GM23338 (cell line): ENCODE results near the gene RPS3A. TPM values are rescaled to one million over a fixed set of nuclear protein-coding genes. Genes with fewer than 3 reads are reported as not detected.
"Not testable (repeated sequence)": the region's sequence is repeated elsewhere in the genome, so short reads cannot be mapped to it uniquely, and the experiment has no call there.

Experiments used
- ATAC-seq: fragments of 200-7000 bp; cut with Tn5 transposase; 3 replicates; pipeline ENCODE4 v1.9.1; 2020
- DNase-seq: peaks from one replicate; pipeline ENCODE4 v3.0.0-alpha.2; 2015; ENCODE audit warnings: low spot score
- H2AFZ ChIP-seq: fragments of 200-600 bp; sonication (generic); 2 replicates; pipeline ENCODE4 v1.8.0; 2016; ENCODE audit warnings: antibody characterized with exemption, mild to moderate bottlenecking, moderate library complexity
- H3F3A ChIP-seq: fragments of 200-600 bp; sonication (generic); replicated peaks from 2 replicates; pipeline ENCODE4 v1.8.0; 2017; ENCODE audit warnings: antibody characterized with exemption, mixed run types, low read depth
- H3K27ac ChIP-seq: fragments of 200-600 bp; sonication (generic); 2 replicates; pipeline ENCODE4 v1.6.1; 2016; ENCODE audit warnings: low read depth
- H3K27me3 ChIP-seq: fragments of 200-600 bp; sonication (generic); 2 replicates; pipeline ENCODE4 v1.8.0; 2016; ENCODE audit warnings: mild to moderate bottlenecking, mixed run types, moderate library complexity; ENCODE audit not compliant: insufficient read depth
- H3K36me3 ChIP-seq: fragments of 200-600 bp; sonication (generic); 2 replicates; pipeline ENCODE4 v1.8.0; 2016; ENCODE audit warnings: mild to moderate bottlenecking; ENCODE audit not compliant: insufficient read depth
- H3K4me1 ChIP-seq: fragments of 200-600 bp; sonication (generic); 2 replicates; pipeline ENCODE4 v1.8.0; 2016; ENCODE audit warnings: mild to moderate bottlenecking, moderate library complexity; ENCODE audit not compliant: insufficient read depth
- H3K4me2 ChIP-seq: fragments of 200-600 bp; sonication (generic); 2 replicates; pipeline ENCODE4 v1.7.1; 2017; ENCODE audit warnings: mixed run types
- H3K4me3 ChIP-seq: fragments of 200-600 bp; sonication (generic); 2 replicates; pipeline ENCODE4 v1.6.1; 2016; ENCODE audit warnings: mixed run types
- H3K79me2 ChIP-seq: fragments of 200-600 bp; sonication (generic); replicated peaks from 2 replicates; pipeline ENCODE4 v1.8.0; 2017; ENCODE audit warnings: mild to moderate bottlenecking; ENCODE audit not compliant: insufficient read depth
- H3K9me2 ChIP-seq: fragments of 200-600 bp; sonication (generic); 2 replicates; pipeline ENCODE4 v1.8.0; 2017; ENCODE audit not compliant: insufficient read depth
- H4K20me1 ChIP-seq: fragments of 200-600 bp; sonication (generic); replicated peaks from 2 replicates; pipeline ENCODE4 v1.8.0; 2017; ENCODE audit warnings: mild to moderate bottlenecking; ENCODE audit not compliant: insufficient read depth
- H3K27ac Mint-ChIP-seq: 2 replicates; pipeline ENCODE4 v1.8.0; 2020; ENCODE audit warnings: inconsistent platforms, mild to moderate bottlenecking, moderate library complexity, mixed read lengths
- H3K27me3 Mint-ChIP-seq: 3 replicates; pipeline ENCODE4 v1.8.0; 2022; ENCODE audit warnings: low read depth, mild to moderate bottlenecking, moderate library complexity, mixed read lengths, inconsistent platforms; ENCODE audit not compliant: insufficient read depth, poor library complexity
- H3K36me3 Mint-ChIP-seq: 3 replicates; pipeline ENCODE4 v1.8.0; 2021; ENCODE audit warnings: low read depth, mild to moderate bottlenecking, inconsistent platforms, moderate library complexity, mixed read lengths
- H3K4me1 Mint-ChIP-seq: 3 replicates; pipeline ENCODE4 v1.8.0; 2020; ENCODE audit warnings: mild to moderate bottlenecking, inconsistent platforms, mixed read lengths
- H3K4me3 Mint-ChIP-seq: 3 replicates; pipeline ENCODE4 v1.8.0; 2021; ENCODE audit warnings: moderate library complexity, mild to moderate bottlenecking, inconsistent platforms, mixed read lengths
- H3K9me3 Mint-ChIP-seq: 3 replicates; pipeline ENCODE4 v1.8.0; 2020; ENCODE audit warnings: moderate library complexity, mild to moderate bottlenecking, inconsistent platforms, mixed read lengths
- CREB1 ChIP-seq: fragments of 250-450 bp; sonication (Bioruptor Pico); IDR thresholded peaks from 2 replicates; pipeline ENCODE4 v1.5.0; 2020; ENCODE audit warnings: low read depth, mild to moderate bottlenecking, moderate library complexity
- EZH2 ChIP-seq: fragments of 200-600 bp; sonication (generic); IDR thresholded peaks from one replicate; pipeline ENCODE4 v1.8.0; 2017; ENCODE audit warnings: antibody characterized with exemption, mild to moderate bottlenecking, low read depth; ENCODE audit not compliant: unreplicated experiment
- EZH2phosphoT487 ChIP-seq: fragments of 200-600 bp; sonication (generic); IDR thresholded peaks from one replicate; pipeline ENCODE4 v1.8.1; 2018; ENCODE audit warnings: antibody characterized with exemption; ENCODE audit not compliant: unreplicated experiment
- JUNB ChIP-seq: IDR thresholded peaks from one replicate; pipeline ENCODE4 v1.6.1; 2016; ENCODE audit warnings: antibody characterized with exemption; ENCODE audit not compliant: unreplicated experiment
- NANOG ChIP-seq: IDR thresholded peaks from 2 replicates; pipeline ENCODE4 v1.6.1; 2016; ENCODE audit warnings: antibody characterized with exemption, borderline replicate concordance
- POLR2AphosphoS5 ChIP-seq: IDR thresholded peaks from 2 replicates; pipeline ENCODE4 v1.6.1; 2016; ENCODE audit warnings: antibody characterized with exemption, low read depth
- STAT1 ChIP-seq: IDR thresholded peaks from one replicate; pipeline ENCODE4 v1.6.1; 2016; ENCODE audit warnings: antibody characterized with exemption; ENCODE audit not compliant: unreplicated experiment
- ZNF114 ChIP-seq: fragments of 250-450 bp; sonication (Bioruptor Pico); IDR thresholded peaks from 2 replicates; pipeline ENCODE4 v1.5.0; 2020; ENCODE audit warnings: mild to moderate bottlenecking, moderate library complexity
- ZNF331 ChIP-seq: fragments of 250-450 bp; sonication (Bioruptor Pico); IDR thresholded peaks from 2 replicates; pipeline ENCODE4 v1.5.0; 2020; ENCODE audit warnings: low read depth, mild to moderate bottlenecking, moderate library complexity
- polyA plus RNA-seq: library from polyadenylated mRNA; unstranded; fragments of >200 nt; fragmentation: Nextera tagmentation; extraction: Ambion mirVana; gene quantifications from 2 replicates; pipeline ENCODE4 v1.2.1, GENCODE V29; 2016
- total RNA-seq: library from RNA; depleted of rRNA; stranded (reverse); fragments of >200 nt; shearing (Covaris generic); gene quantifications from 2 replicates; pipeline ENCODE4 v1.2.3, GENCODE V29; 2014
- TF ChIP-seq, protein P1 (sequence below): IDR thresholded peaks from 2 replicates; pipeline ENCODE4 v1.6.1; 2016; ENCODE audit warnings: antibody characterized with exemption

The RPS3A gene
- total and polyA plus RNA-seq, 2 experiments from 2014 or later = 2,486 to 3,506 TPM

DNA sequence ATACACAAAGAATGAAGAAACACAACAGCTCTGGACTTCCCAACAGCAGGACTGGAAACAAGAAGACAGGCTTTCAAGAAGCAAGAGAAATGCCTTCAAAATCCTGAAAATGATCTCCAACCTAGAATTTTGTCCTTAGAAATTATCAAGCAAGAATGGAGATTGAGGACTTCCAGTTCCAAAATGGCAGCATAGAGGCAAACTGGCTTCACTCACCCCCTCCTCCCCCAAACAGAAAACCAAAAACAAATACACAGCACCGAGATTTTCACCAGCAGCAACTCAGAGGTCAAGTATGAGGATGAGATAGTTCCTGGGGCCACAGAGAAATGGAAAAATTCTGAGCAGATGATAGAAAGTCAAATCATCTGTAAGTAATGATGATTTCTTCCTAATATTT, 43.9 kb upstream of the RPS3A start:
- Mint-ChIP-seq H3K27ac (no peak overlapping the region), H3K4me3 (no peak overlapping the region), H3K9me3 (no peaks in the 10 kb centered on the region), H3K4me1 (no peaks in the 10 kb centered on the region; the same call in 2 of the 3 replicates), H3K27me3 (no peaks in the 10 kb centered on the region), H3K36me3 (no peaks in the 10 kb centered on the region)
- Histone ChIP-seq H3K9me2 (0 out of 2 replicates have a peak, but pooled peaks cover 2% of the 10 kb centered on the region), H3K27me3 (no peaks in the 10 kb centered on the region), H3K4me1 (no peaks in the 10 kb centered on the region), H3K27ac (no peak overlapping the region), H3K4me3 (no peak overlapping the region), H3K4me2 (no peak overlapping the region), H3K79me2 (no peaks in the 10 kb centered on the region), H3K36me3 (no peaks in the 10 kb centered on the region), H4K20me1 (no peaks in the 10 kb centered on the region), H3F3A (0 out of 2 replicates have a peak, but pooled peaks cover 2% of the 10 kb centered on the region), H2AFZ (peak overlapping the region; percentile 33; the same call in 1 of the 2 replicates)
- DNase-seq (no peak), ATAC-seq (no peak)
- TF ChIP-seq JUNB (no peak), ZNF331 (no peak), STAT1 (no peak), ZNF114 (CRISPR knock-in tag) (no peak), NANOG (no peak), EZH2 (no peak), EZH2phosphoT487 (no peak)
- TF ChIP-seq, protein P1, sequence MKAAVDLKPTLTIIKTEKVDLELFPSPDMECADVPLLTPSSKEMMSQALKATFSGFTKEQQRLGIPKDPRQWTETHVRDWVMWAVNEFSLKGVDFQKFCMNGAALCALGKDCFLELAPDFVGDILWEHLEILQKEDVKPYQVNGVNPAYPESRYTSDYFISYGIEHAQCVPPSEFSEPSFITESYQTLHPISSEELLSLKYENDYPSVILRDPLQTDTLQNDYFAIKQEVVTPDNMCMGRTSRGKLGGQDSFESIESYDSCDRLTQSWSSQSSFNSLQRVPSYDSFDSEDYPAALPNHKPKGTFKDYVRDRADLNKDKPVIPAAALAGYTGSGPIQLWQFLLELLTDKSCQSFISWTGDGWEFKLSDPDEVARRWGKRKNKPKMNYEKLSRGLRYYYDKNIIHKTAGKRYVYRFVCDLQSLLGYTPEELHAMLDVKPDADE = no peak

- H3K9me3 Mint-ChIP-seq, H3K79me2 ChIP-seq: not testable (repeated sequence)
These were observed 36.3 kb upstream of the RPS3A start for GRCh38 chr4:151063143-151063542.

GRCh38 chr4:151067316-151067970, 32.0 kb upstream of the RPS3A start:
- Histone ChIP-seq H2AFZ (no peak overlapping the region), H3K4me1 (no peaks in the 10 kb centered on the region), H4K20me1 (no peaks in the 10 kb centered on the region), H3K36me3 (no peaks in the 10 kb centered on the region), H3K4me2 (no peak overlapping the region), H3K79me2 (no peaks in the 10 kb centered on the region), H3K27ac (no peak overlapping the region), H3K27me3 (no peaks in the 10 kb centered on the region), H3K4me3 (no peak overlapping the region), H3F3A (no peaks in the 10 kb centered on the region), H3K9me2 (no peaks in the 10 kb centered on the region)
- Mint-ChIP-seq H3K4me1 (no peaks in the 10 kb centered on the region), H3K27me3 (no peaks in the 10 kb centered on the region), H3K27ac (no peak overlapping the region), H3K9me3 (no peaks in the 10 kb centered on the region), H3K36me3 (no peaks in the 10 kb centered on the region), H3K4me3 (no peak overlapping the region)
- TF ChIP-seq, protein P1 = no peak
- no peak for TF ChIP-seq ZNF114 (CRISPR knock-in tag)
- no peak for TF ChIP-seq ZNF331
- no peak for TF ChIP-seq EZH2phosphoT487
- TF ChIP-seq JUNB = no peak
- TF ChIP-seq EZH2 = no peak
- TF ChIP-seq CREB1 (CRISPR knock-in tag) = no peak
- no peak for TF ChIP-seq POLR2AphosphoS5
- no peak for TF ChIP-seq STAT1
- no peak for TF ChIP-seq NANOG
- DNase-seq (no peak), ATAC-seq (no peak)

More at GRCh38 chr4:151063143-151063542, 36.3 kb upstream of the RPS3A start:
- not testable (repeated sequence) for H4K20me1 ChIP-seq, H3K36me3 Mint-ChIP-seq, DNase-seq, H3K36me3 ChIP-seq, H3K9me2 ChIP-seq, H3K4me1 ChIP-seq, ATAC-seq, H3F3A ChIP-seq, H3K4me1 Mint-ChIP-seq, H3K4me3 Mint-ChIP-seq, H3K27ac ChIP-seq, H3K4me2 ChIP-seq, H2AFZ ChIP-seq, H3K27me3 Mint-ChIP-seq, H3K4me3 ChIP-seq, H3K27ac Mint-ChIP-seq, H3K27me3 ChIP-seq
